Right lung (tissue), 5 donors: ENCODE results near the gene CLMP. TPM values are rescaled to one million over a fixed set of nuclear protein-coding genes. Genes with fewer than 3 reads are reported as not detected.
"Not testable (repeated sequence)": the region's sequence is repeated elsewhere in the genome, so short reads cannot be mapped to it uniquely, and the experiment has no call there.

Source experiments
- DNase-seq, 2 donors: peaks; one replicate each; pipeline ENCODE4 v3.0.0-alpha.2; 2013
- polyA plus RNA-seq, 5 donors: library from polyadenylated mRNA; unstranded; fragments of 120-200 nt; gene quantifications; one replicate each; pipeline versions ENCODE4 v1.2.1 to v1.2.3, GENCODE V29; 2013; ENCODE audit warnings: inconsistent platforms in 1 of 5, low replicate concordance in 1 of 5; ENCODE audit not compliant: insufficient read length in 5 of 5, insufficient read depth in 1 of 5

CLMP gene
- polyA plus RNA-seq, 5 donors, result 15.0 to 18.6 (median 17.3) TPM

- not testable (repeated sequence) for DNase-seq
Observed at GRCh38 chr11:123059041-123059920, 135.8 kb downstream of the CLMP start.

DNA sequence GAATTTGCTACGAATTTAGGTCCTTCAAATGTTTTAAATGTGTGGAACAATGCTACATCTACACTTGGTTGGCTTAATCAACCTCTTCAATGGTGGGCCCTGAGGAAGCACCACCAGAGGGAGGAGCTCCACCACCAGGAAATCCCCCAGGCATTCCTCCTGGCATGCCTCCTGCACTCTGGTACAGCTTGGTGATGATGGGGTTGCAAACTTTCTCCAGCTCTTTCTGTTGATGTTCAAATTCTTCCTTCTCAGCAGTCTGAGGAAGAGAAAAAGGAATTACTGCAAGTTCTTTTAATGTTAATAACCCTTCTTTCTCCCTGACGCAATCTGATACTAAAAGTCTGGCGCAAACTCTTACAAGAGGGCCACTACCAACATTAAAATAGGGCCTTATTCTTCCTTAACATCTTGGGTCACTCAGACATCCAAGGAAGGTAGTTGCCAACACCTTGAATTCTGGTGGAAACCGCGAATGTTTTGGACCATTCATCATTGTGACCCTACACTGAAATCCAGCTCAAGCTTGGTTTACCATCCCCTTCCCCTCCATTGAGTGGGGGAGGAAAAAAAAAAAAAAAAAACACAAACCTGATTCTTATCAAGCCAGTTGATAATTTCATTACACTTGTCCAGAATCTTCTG is 137.3 kb downstream of the CLMP start:
- DNase-seq, result no peak

DNA sequence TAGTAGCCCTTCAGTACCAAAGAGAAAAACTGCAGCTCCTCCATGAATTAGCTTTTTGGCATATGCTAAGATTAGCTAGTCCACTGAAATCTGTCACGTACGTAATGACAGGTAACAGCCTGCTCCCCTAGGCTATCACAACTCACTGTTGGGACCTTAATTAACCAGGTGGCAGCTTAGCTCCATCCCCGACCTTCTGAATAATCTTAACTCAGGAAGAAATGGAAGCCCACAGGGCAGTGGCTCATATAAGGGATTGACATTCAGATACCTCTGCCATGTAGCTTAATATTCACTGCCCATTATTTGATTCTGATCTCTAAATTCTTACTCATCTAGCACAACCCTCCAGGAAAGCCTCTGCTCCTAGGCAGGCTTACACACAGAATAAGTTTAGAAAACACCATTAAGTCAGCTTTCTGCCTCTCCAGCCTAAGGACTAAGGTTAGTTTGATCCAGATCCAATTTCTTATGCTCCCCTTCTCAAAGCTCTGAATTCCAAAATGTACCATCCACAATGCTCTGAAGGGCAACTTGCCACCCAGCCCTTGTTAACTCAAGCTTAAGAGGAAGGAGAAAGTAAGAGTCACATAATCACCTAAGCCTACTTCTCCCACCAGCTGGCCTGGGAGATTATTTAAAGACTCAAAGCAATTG is 138.1 kb downstream of the CLMP start:
- DNase-seq, result no peak

DNA sequence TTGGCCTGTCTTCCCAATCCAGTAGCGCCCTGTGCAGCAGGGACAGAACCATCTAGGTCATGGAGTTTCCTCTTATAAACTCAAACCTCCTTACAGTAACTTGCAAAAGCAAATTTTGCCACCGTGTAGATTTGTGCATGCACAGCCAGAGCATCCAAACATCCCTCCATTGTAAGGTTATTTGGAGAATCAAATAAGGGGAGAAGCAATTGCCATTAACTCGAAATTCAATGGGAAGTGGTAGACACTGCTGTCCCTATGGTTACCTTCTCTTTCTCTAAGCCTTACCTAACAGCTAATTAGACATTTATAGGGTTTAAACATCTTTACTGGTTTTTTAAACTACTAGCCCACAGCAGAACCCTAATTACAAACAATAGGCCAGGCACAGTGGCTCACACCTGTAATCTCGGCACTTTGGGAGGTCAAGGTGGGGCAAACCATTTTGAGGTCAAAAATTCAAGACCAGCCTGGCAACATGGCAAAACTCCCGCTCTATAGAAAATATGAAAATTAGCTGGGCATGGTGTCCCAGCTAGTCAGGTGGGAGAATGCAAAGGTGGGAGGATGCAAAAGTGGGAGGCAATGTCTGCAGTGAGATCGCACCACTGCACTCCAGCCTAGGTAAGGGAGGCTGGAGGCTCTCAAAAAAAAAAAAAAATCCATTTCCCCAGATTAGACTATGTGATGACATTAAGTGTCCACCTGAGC is 139.7 kb downstream of the CLMP start:
- no peak for DNase-seq

DNA sequence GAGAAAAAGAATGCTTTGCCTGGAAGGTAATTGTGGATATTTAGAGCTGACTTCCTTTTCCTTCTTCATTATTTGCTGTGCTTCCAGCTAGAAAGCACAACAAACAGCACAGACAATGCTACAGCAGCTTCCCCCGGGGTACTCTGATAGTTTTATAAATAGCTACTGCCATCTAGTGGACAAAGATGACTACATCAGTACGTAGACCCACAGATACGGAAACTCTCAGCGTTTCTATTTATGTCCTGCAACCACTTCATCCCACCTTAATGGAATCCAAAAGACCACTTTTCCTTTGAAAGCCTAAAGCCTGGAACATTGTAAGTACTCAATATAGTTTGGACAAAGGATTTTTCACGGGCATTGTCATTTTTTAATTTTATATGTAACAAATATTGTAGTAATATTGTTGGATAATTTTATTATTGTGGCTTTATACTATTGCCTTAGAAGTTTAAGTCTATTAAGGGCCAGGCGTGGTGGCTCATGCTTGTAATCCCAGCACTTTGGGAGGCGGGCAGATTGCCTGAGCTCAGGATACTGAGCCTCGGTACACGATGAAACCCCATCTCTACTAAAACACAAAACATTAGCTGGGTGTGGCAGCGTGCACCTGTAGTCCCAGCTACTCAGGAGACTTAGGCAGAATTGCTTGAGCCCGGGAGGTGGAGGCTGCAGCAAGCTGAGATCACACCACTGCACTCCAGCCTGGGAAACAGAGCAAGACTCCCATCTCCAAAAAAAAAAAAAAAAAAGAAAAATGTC is 140.6 kb downstream of the CLMP start:
- DNase-seq, result peak; percentile 47 to 64

DNA sequence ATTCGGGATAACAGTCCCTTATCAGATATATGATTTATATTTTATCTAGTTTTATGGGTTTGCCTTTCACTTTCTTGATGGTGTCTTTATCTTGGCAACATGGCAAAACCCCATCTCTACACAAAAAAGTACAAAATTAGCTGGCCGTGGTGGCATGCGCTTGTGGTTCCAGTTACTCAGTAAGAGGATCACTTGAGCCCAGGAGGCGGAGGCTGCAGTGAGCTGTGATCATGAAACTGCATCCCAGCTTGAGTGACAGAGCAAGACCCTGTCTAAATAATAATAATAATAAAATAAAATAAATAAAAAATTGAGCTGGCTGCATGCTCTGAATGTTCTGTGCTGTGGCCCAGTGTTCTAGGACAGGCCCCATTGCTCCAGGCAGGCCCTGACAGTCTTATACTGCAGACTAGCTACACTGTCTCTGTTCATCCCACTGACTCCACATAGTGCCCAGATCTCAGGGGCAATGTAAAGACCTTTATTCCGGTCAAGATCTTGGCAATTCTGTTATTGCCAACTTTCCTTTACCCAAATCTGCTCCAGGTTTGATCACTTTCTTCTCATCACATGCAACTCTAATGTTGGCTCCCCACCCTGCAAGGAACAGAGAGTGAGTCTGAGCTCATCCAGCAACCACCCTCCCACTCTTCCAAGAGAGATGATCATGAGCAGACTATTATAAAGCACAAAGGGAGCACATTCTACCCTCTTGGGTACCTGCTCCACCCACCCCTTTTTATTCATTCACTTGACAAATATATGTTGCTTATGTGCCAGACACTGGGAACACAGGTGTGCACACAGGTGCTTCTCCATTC is 141.9 kb downstream of the CLMP start:
- DNase-seq, result no peak

DNA sequence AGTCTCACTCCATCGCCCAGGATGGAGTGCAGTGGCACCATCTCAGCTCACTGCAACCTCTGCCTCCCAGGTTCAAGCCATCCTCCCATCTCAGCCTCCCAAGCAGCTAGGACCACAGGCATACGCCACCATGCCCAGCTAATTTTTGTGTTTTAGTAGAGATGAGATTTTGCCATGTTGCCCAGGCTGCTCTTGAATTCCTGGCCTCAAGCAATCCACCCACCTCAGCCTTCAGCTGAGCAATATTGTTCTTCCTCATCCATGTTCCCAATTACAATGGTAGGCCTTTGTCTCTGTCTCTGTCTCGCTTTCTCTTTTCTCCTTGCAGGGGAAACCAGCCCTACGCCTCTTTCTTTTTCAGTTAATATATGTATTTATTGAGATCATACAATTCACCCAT is 143.4 kb downstream of the CLMP start:
- DNase-seq, result no peak

- DNase-seq, result no peak
Observed at GRCh38 chr11:123051146-123051545, 143.9 kb downstream of the CLMP start.

- DNase-seq, result no peak
Observed at GRCh38 chr11:123047947-123048293, 147.1 kb downstream of the CLMP start.

DNA sequence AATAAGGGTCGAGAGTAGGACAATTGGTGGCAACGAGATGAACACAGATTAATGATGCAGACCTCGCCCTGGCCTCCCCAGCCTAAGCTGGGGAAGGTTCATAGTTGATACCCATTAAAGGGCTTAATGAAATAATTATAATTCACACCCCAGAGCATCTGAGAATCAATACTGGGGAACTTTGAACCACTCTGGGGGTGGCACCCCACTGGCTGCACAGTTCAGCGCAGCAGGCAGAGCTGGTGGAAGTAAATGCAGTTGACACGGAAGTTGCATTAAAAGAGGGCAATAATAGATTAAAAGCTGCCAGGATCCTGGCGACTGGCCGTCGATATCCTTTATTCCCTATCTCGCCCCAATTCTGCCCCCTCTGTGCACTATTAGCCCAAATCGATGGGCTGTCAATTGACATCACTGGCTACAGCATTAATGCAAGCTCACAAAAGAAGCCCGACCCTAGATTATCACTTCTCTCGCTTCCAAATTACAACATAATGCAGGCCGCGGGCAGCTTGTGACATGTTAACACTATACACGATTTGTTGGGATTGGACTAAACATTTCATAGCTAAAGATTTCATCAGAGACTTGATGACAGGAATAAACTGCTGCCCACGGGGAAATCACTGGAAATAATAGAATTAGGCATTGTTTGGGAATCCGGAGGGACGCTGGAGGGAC is 147.6 kb downstream of the CLMP start:
- no peak for DNase-seq

- DNase-seq, result no peak
Observed at GRCh38 chr11:123046473-123047259, 148.4 kb downstream of the CLMP start.

DNA sequence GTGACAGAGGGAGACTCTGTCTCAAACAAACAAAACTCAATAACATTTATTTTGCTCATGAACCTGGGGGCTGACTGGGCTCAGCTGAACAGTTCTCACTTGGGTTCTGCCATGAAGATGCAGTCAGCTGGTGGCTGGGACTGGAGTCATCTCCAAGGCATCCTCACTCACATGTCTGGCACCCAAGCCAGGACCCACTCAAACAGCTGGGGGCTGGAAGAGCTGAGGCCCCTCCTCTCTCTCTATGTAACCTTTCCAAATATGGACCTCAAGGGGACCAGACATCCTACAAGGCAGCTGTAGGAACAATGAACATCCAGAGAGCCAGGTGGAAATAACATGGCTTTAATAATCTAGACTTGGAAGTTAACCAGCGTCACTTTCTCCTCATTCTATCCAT is 149.9 kb downstream of the CLMP start:
- no peak for DNase-seq

DNA sequence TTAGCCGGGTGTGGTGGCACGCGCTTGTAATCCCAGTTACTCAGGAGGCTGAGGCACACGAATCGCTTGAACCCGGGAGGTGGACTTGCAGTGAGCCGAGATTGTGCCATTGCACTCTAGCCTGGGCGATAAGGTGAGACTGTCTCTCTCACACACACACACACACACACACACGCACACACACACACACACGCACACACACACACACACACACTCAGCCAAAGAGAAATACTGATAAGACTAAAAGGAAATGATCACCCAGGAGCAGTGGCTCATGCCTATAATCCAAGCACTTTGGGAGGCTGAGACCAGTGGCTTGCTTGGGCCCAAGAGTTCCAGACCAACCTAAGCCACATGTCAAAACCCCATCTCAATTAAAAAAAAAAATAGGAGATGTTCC is 153.9 kb downstream of the CLMP start:
- DNase-seq, result no peak

DNA sequence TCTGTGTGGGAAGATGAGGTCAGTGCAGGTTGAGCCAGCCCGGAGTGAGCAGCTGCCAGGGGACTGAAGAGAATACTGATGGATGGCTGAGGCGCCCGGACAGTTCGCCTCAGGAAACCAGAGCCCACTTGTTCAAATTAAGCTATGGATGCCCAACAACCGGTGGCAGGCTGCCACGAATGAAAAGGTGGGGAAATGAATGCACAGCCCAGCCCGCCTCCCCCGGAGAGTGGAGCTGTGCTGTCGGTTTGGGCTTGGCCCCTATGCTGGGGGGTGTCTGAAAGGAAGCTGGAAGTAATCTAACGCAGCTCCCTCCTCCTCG is 155.0 kb downstream of the CLMP start:
- no peak for DNase-seq

DNA sequence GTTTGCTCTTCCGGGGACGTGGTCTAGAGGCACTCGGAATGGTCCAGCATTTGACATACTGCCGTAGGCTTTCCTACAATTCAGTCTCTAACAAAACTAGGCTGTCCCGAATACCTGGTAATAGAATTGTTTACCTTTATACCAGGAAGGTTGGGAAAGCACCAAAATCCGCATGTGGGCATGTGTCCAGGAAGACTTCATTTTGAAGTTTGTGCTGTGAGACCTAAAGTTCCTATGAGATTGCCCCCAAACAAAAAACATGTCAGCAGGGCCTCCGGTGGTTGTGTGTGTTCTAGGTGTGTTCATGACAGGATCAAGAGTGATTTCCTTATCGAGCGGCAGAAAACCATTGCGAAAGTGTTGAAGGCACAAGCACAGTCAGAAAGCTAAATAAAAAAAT is 159.2 kb downstream of the CLMP start:
- no peak for DNase-seq

GRCh38 chr11:123034597-123034996 is 160.5 kb downstream of the CLMP start:
- DNase-seq, result no peak

- DNase-seq, result no peak
Observed at GRCh38 chr11:123033895-123034294, 161.2 kb downstream of the CLMP start.

DNA sequence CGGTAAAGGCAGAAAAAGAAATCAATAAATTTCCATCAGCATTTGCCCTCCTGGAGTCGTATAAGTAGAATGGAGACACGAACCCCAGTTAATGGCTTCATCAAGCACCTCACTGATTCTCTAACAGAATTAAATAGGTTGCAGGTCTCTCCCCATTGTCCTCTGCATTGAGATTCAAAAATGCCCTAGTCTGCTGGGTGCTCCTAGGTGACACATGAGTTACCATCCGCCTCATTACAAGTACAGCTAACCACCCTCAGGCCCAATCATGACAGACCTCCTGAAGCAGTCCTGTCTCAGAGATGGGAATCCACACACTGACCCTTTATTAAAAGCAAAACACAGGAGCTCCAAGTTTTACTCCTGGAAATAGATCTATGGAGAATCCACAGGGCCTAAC is 164.5 kb downstream of the CLMP start:
- DNase-seq, result no peak

DNA sequence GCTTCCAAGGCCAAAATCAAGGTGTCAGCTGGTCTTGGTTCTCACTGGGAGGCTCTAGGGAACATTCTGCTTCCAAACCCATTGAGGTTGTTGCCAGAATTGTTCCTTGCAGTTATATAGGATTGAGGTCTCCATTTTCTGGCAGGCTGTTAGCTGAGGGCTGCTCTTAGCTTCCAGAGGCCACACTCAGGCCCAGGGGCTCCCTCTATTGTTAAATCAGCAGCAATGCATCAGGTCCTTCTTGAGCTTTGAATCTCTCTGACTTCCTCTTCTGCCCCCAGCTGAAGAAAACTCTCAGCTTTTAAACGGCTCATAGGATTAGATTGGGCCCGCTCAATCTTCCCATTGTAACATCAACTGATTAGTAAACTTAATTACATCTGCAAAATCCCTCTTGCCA is 174.1 kb downstream of the CLMP start:
- DNase-seq, result peak in 1 of 2 donors; percentile 4
